A673 (cell line): ENCODE results near the gene PIEZO1. TPM values are rescaled to one million over a fixed set of nuclear protein-coding genes. Genes with fewer than 3 reads are reported as not detected.

Experiments used
- BruUV-seq: library from RNA; stranded (reverse); fragments of 400-500 nt; replicated peaks from 2 replicates; lab custom pipeline; 2021; lab: Mats Ljungman, UMichigan
- CTCF ChIA-PET: fragments of 300-600 bp; sonication (Branson Sonifier 250); formaldehyde crosslinking; loops from one replicate; lab custom pipeline; 2022; ENCODE audit warnings: antibody characterized with exemption; lab: Charles Lee
- POLR2A ChIA-PET: fragments of 300-600 bp; sonication (Branson Sonifier 250); formaldehyde crosslinking; loops from one replicate; lab custom pipeline; 2022; ENCODE audit warnings: antibody characterized with exemption; ENCODE audit not compliant: low non-redundant PET; lab: Charles Lee
- DNase-seq: peaks from one replicate; pipeline ENCODE4 v3.0.0-alpha.2; 2015; ENCODE audit warnings: low spot score
- H3K27ac ChIP-seq: fragments of 200-600 bp; sonication (generic); 2 replicates; pipeline ENCODE4 v1.5.1; 2016; ENCODE audit warnings: mixed run types, low read depth, mild to moderate bottlenecking, mixed read lengths, antibody characterized with exemption, low read length; ENCODE audit not compliant: poor library complexity, severe bottlenecking
- H3K27me3 ChIP-seq: fragments of 200-600 bp; sonication (generic); replicated peaks from 2 replicates; pipeline ENCODE4 v1.6.1; 2017; ENCODE audit warnings: mixed run types, low read depth, mild to moderate bottlenecking, mixed read lengths, antibody characterized with exemption, low read length; ENCODE audit not compliant: insufficient read depth, poor library complexity
- H3K36me3 ChIP-seq: fragments of 200-600 bp; sonication (generic); 2 replicates; pipeline ENCODE4 v1.6.1; 2016; ENCODE audit warnings: mixed run types, mild to moderate bottlenecking, mixed read lengths, antibody characterized with exemption, low read length; ENCODE audit not compliant: insufficient read depth, poor library complexity, severe bottlenecking
- H3K4me1 ChIP-seq: fragments of 200-600 bp; sonication (generic); 2 replicates; pipeline ENCODE4 v1.6.1; 2017; ENCODE audit warnings: mixed run types, mild to moderate bottlenecking, mixed read lengths, antibody characterized with exemption, low read length; ENCODE audit not compliant: insufficient read depth, poor library complexity, severe bottlenecking
- H3K4me3 ChIP-seq: fragments of 200-600 bp; sonication (generic); 2 replicates; pipeline ENCODE4 v1.5.1; 2016; ENCODE audit warnings: low read depth, mixed run types, mild to moderate bottlenecking, mixed read lengths, low read length; ENCODE audit not compliant: poor library complexity, severe bottlenecking
- H3K9me3 ChIP-seq: fragments of 200-600 bp; sonication (generic); 2 replicates; pipeline ENCODE4 v1.6.1; 2016; ENCODE audit warnings: mixed run types, low read depth, mild to moderate bottlenecking, mixed read lengths, antibody characterized with exemption, low read length; ENCODE audit not compliant: poor library complexity, severe bottlenecking
- EZH2 ChIP-seq: fragments of 200-600 bp; sonication (generic); IDR thresholded peaks from 2 replicates; pipeline ENCODE4 v1.6.1; 2017; ENCODE audit warnings: borderline replicate concordance, low read depth, mild to moderate bottlenecking, mixed read lengths, antibody characterized with exemption, low read length; ENCODE audit not compliant: poor library complexity, severe bottlenecking
- intact Hi-C: fragments of 100-400 bp; cut with micrococcal nuclease; formaldehyde crosslinking; loops from one replicate; pipeline ENCODE4 v1.10.0; 2022; ENCODE audit not compliant: unreplicated experiment
- total RNA-seq: library from RNA; stranded (reverse); gene quantifications from 2 replicates; pipeline ENCODE4 v1.2.3, GENCODE V29; 2021
- TF ChIP-seq, protein P1 (sequence below): fragments of 300-800, 200-600 bp; sonication (generic); conservative IDR thresholded peaks from 2 replicates; pipeline ENCODE4 v1.5.1; 2017; ENCODE audit warnings: low read depth, mild to moderate bottlenecking, antibody characterized with exemption, low read length, moderate library complexity, mixed read lengths

Gene PIEZO1
- total RNA-seq, 1 experiment from 2014 or later, result 174 TPM

DNA sequence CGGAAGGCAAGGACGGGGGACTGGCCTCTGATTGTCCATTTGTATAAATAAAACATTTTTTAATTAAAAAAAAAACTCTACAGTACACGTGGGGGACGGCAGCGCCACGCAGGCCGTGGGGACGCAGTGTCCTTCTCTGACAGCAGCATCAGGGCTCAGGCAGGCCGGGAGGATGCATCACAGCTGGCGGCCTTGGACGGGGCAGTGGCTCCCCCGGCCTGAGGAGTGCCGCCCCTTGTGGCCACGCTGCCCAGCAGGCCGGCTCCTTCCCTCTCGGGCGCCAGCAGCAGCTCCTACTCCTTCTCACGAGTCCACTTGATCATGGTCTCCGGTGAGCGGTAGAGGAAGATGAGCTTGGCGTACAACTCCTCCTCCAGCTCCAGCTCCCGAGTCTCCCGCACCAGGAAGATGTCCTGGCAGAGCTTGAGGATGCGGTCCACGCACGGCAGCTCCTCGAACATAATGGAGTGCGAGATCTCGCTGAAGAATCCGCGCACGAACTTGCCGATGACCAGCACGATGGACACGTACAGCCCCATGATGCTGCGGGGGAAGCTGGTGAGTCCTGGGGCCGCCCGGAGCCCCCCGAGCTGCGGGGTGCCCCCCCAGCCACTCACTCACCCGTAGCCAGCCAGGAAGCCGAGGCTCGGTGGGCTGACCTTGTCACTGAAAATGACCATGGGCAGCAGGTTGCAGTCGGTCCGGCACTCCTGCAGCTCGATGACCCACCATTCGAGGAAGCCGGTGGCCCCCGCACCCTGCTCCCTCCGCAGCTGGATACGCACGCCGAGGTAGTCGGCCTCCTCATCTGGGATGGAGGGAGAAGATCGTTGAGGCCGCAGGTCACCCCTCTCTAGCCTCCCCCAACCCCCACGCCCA is 69.5 kb downstream of the PIEZO1 start:
- TF ChIP-seq, protein P1, sequence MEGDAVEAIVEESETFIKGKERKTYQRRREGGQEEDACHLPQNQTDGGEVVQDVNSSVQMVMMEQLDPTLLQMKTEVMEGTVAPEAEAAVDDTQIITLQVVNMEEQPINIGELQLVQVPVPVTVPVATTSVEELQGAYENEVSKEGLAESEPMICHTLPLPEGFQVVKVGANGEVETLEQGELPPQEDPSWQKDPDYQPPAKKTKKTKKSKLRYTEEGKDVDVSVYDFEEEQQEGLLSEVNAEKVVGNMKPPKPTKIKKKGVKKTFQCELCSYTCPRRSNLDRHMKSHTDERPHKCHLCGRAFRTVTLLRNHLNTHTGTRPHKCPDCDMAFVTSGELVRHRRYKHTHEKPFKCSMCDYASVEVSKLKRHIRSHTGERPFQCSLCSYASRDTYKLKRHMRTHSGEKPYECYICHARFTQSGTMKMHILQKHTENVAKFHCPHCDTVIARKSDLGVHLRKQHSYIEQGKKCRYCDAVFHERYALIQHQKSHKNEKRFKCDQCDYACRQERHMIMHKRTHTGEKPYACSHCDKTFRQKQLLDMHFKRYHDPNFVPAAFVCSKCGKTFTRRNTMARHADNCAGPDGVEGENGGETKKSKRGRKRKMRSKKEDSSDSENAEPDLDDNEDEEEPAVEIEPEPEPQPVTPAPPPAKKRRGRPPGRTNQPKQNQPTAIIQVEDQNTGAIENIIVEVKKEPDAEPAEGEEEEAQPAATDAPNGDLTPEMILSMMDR, result no peak
- no peak for TF ChIP-seq EZH2
- intact Hi-C loops, result no loop called here
- BruUV-seq, result no TSS peak
- CTCF ChIA-PET, result no interaction called here
- H3K4me3 ChIP-seq, result no peak overlapping the region
- no peaks in the 10 kb centered on the region for H3K9me3 ChIP-seq
- H3K27ac ChIP-seq, result no peak overlapping the region
- DNase-seq, result no peak
- no peaks in the 10 kb centered on the region for H3K27me3 ChIP-seq
- POLR2A ChIA-PET, result no interaction called here
- no peaks in the 10 kb centered on the region for H3K4me1 ChIP-seq
- H3K36me3 ChIP-seq, result peaks cover 60% of the 10 kb centered on the region

- Histone ChIP-seq H3K4me3 (no peak overlapping the region), H3K27me3 (no peaks in the 10 kb centered on the region), H3K36me3 (peaks cover 54% of the 10 kb centered on the region), H3K9me3 (no peaks in the 10 kb centered on the region), H3K4me1 (no peaks in the 10 kb centered on the region), H3K27ac (no peak overlapping the region)
- POLR2A ChIA-PET, result no interaction called here
- intact Hi-C loops, result no loop called here
- DNase-seq, result no peak
- no peak for TF ChIP-seq EZH2
- TF ChIP-seq, protein P1, result no peak
- CTCF ChIA-PET, result no interaction called here
- no TSS peak for BruUV-seq
These were observed 70.4 kb downstream of the PIEZO1 start for GRCh38 chr16:88714420-88715302.

- no peak for DNase-seq
- H3K36me3 ChIP-seq, result peaks cover 47% of the 10 kb centered on the region
- H3K4me1 ChIP-seq, result no peaks in the 10 kb centered on the region
- POLR2A ChIA-PET, result no interaction called here
- no TSS peak for BruUV-seq
- TF ChIP-seq, protein P1, result no peak
- TF ChIP-seq EZH2, result no peak
- no peak overlapping the region for H3K4me3 ChIP-seq
- intact Hi-C loops, result no loop called here
- H3K27me3 ChIP-seq, result no peaks in the 10 kb centered on the region
- CTCF ChIA-PET, result no interaction called here
- H3K9me3 ChIP-seq, result no peaks in the 10 kb centered on the region
- no peak overlapping the region for H3K27ac ChIP-seq
These were observed 71.2 kb downstream of the PIEZO1 start for GRCh38 chr16:88713568-88714419.
